GM23338 (cell line): ENCODE results near the gene CES5A. TPM values are rescaled to one million over a fixed set of nuclear protein-coding genes. Genes with fewer than 3 reads are reported as not detected.

Experiments
- ATAC-seq: fragments of 200-7000 bp; cut with Tn5 transposase; 3 replicates; pipeline ENCODE4 v1.9.1; 2020
- DNase-seq: peaks from one replicate; pipeline ENCODE4 v3.0.0-alpha.2; 2015; ENCODE audit warnings: low spot score
- H2AFZ ChIP-seq: fragments of 200-600 bp; sonication (generic); 2 replicates; pipeline ENCODE4 v1.8.0; 2016; ENCODE audit warnings: antibody characterized with exemption, mild to moderate bottlenecking, moderate library complexity
- H3F3A ChIP-seq: fragments of 200-600 bp; sonication (generic); replicated peaks from 2 replicates; pipeline ENCODE4 v1.8.0; 2017; ENCODE audit warnings: antibody characterized with exemption, mixed run types, low read depth
- H3K27ac ChIP-seq: fragments of 200-600 bp; sonication (generic); 2 replicates; pipeline ENCODE4 v1.6.1; 2016; ENCODE audit warnings: low read depth
- H3K27me3 ChIP-seq: fragments of 200-600 bp; sonication (generic); 2 replicates; pipeline ENCODE4 v1.8.0; 2016; ENCODE audit warnings: mild to moderate bottlenecking, mixed run types, moderate library complexity; ENCODE audit not compliant: insufficient read depth
- H3K36me3 ChIP-seq: fragments of 200-600 bp; sonication (generic); 2 replicates; pipeline ENCODE4 v1.8.0; 2016; ENCODE audit warnings: mild to moderate bottlenecking; ENCODE audit not compliant: insufficient read depth
- H3K4me1 ChIP-seq: fragments of 200-600 bp; sonication (generic); 2 replicates; pipeline ENCODE4 v1.8.0; 2016; ENCODE audit warnings: mild to moderate bottlenecking, moderate library complexity; ENCODE audit not compliant: insufficient read depth
- H3K4me2 ChIP-seq: fragments of 200-600 bp; sonication (generic); 2 replicates; pipeline ENCODE4 v1.7.1; 2017; ENCODE audit warnings: mixed run types
- H3K4me3 ChIP-seq: fragments of 200-600 bp; sonication (generic); 2 replicates; pipeline ENCODE4 v1.6.1; 2016; ENCODE audit warnings: mixed run types
- H3K79me2 ChIP-seq: fragments of 200-600 bp; sonication (generic); replicated peaks from 2 replicates; pipeline ENCODE4 v1.8.0; 2017; ENCODE audit warnings: mild to moderate bottlenecking; ENCODE audit not compliant: insufficient read depth
- H3K9me2 ChIP-seq: fragments of 200-600 bp; sonication (generic); 2 replicates; pipeline ENCODE4 v1.8.0; 2017; ENCODE audit not compliant: insufficient read depth
- H4K20me1 ChIP-seq: fragments of 200-600 bp; sonication (generic); replicated peaks from 2 replicates; pipeline ENCODE4 v1.8.0; 2017; ENCODE audit warnings: mild to moderate bottlenecking; ENCODE audit not compliant: insufficient read depth
- H3K27ac Mint-ChIP-seq: 2 replicates; pipeline ENCODE4 v1.8.0; 2020; ENCODE audit warnings: inconsistent platforms, mild to moderate bottlenecking, moderate library complexity, mixed read lengths
- H3K27me3 Mint-ChIP-seq: 3 replicates; pipeline ENCODE4 v1.8.0; 2022; ENCODE audit warnings: low read depth, mild to moderate bottlenecking, moderate library complexity, mixed read lengths, inconsistent platforms; ENCODE audit not compliant: insufficient read depth, poor library complexity
- H3K36me3 Mint-ChIP-seq: 3 replicates; pipeline ENCODE4 v1.8.0; 2021; ENCODE audit warnings: low read depth, mild to moderate bottlenecking, inconsistent platforms, moderate library complexity, mixed read lengths
- H3K4me1 Mint-ChIP-seq: 3 replicates; pipeline ENCODE4 v1.8.0; 2020; ENCODE audit warnings: mild to moderate bottlenecking, inconsistent platforms, mixed read lengths
- H3K4me3 Mint-ChIP-seq: 3 replicates; pipeline ENCODE4 v1.8.0; 2021; ENCODE audit warnings: moderate library complexity, mild to moderate bottlenecking, inconsistent platforms, mixed read lengths
- H3K9me3 Mint-ChIP-seq: 3 replicates; pipeline ENCODE4 v1.8.0; 2020; ENCODE audit warnings: moderate library complexity, mild to moderate bottlenecking, inconsistent platforms, mixed read lengths
- EZH2phosphoT487 ChIP-seq: fragments of 200-600 bp; sonication (generic); IDR thresholded peaks from one replicate; pipeline ENCODE4 v1.8.1; 2018; ENCODE audit warnings: antibody characterized with exemption; ENCODE audit not compliant: unreplicated experiment
- ZNF331 ChIP-seq: fragments of 250-450 bp; sonication (Bioruptor Pico); IDR thresholded peaks from 2 replicates; pipeline ENCODE4 v1.5.0; 2020; ENCODE audit warnings: low read depth, mild to moderate bottlenecking, moderate library complexity
- polyA plus RNA-seq: library from polyadenylated mRNA; unstranded; fragments of >200 nt; fragmentation: Nextera tagmentation; extraction: Ambion mirVana; gene quantifications from 2 replicates; pipeline ENCODE4 v1.2.1, GENCODE V29; 2016
- total RNA-seq: library from RNA; depleted of rRNA; stranded (reverse); fragments of >200 nt; shearing (Covaris generic); gene quantifications from 2 replicates; pipeline ENCODE4 v1.2.3, GENCODE V29; 2014
- TF ChIP-seq, protein P1 (sequence below): fragments of 250-450 bp; sonication (Bioruptor Pico); IDR thresholded peaks from 2 replicates; pipeline ENCODE4 v1.5.0; 2020; ENCODE audit warnings: mild to moderate bottlenecking, moderate library complexity
- TF ChIP-seq, protein P2 (sequence below): IDR thresholded peaks from one replicate; pipeline ENCODE4 v1.6.1; 2018; ENCODE audit warnings: antibody characterized with exemption; ENCODE audit not compliant: unreplicated experiment

Gene CES5A
- total and polyA plus RNA-seq, 2 experiments from 2014 or later, result not detected

DNA sequence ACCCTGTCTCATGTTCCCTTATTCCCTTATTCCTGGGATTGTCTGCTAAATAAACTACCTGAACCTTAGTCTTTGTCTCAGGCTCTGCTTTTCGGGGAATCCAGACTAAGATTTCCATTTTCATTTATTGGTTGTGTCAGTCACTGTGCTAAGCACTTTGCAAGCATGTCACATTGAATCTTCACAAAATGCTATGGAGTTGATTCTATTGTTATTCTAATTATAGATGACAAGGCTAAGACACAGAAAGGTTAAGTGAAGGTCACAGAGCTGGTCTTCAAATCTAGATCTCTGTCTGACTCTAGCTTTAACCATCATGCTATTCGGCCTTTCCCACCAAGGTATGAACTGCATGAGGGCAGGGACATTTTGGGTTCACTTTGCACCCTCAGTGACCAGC, 13.4 kb upstream of the CES5A start (continued):
- TF ChIP-seq, protein P1, sequence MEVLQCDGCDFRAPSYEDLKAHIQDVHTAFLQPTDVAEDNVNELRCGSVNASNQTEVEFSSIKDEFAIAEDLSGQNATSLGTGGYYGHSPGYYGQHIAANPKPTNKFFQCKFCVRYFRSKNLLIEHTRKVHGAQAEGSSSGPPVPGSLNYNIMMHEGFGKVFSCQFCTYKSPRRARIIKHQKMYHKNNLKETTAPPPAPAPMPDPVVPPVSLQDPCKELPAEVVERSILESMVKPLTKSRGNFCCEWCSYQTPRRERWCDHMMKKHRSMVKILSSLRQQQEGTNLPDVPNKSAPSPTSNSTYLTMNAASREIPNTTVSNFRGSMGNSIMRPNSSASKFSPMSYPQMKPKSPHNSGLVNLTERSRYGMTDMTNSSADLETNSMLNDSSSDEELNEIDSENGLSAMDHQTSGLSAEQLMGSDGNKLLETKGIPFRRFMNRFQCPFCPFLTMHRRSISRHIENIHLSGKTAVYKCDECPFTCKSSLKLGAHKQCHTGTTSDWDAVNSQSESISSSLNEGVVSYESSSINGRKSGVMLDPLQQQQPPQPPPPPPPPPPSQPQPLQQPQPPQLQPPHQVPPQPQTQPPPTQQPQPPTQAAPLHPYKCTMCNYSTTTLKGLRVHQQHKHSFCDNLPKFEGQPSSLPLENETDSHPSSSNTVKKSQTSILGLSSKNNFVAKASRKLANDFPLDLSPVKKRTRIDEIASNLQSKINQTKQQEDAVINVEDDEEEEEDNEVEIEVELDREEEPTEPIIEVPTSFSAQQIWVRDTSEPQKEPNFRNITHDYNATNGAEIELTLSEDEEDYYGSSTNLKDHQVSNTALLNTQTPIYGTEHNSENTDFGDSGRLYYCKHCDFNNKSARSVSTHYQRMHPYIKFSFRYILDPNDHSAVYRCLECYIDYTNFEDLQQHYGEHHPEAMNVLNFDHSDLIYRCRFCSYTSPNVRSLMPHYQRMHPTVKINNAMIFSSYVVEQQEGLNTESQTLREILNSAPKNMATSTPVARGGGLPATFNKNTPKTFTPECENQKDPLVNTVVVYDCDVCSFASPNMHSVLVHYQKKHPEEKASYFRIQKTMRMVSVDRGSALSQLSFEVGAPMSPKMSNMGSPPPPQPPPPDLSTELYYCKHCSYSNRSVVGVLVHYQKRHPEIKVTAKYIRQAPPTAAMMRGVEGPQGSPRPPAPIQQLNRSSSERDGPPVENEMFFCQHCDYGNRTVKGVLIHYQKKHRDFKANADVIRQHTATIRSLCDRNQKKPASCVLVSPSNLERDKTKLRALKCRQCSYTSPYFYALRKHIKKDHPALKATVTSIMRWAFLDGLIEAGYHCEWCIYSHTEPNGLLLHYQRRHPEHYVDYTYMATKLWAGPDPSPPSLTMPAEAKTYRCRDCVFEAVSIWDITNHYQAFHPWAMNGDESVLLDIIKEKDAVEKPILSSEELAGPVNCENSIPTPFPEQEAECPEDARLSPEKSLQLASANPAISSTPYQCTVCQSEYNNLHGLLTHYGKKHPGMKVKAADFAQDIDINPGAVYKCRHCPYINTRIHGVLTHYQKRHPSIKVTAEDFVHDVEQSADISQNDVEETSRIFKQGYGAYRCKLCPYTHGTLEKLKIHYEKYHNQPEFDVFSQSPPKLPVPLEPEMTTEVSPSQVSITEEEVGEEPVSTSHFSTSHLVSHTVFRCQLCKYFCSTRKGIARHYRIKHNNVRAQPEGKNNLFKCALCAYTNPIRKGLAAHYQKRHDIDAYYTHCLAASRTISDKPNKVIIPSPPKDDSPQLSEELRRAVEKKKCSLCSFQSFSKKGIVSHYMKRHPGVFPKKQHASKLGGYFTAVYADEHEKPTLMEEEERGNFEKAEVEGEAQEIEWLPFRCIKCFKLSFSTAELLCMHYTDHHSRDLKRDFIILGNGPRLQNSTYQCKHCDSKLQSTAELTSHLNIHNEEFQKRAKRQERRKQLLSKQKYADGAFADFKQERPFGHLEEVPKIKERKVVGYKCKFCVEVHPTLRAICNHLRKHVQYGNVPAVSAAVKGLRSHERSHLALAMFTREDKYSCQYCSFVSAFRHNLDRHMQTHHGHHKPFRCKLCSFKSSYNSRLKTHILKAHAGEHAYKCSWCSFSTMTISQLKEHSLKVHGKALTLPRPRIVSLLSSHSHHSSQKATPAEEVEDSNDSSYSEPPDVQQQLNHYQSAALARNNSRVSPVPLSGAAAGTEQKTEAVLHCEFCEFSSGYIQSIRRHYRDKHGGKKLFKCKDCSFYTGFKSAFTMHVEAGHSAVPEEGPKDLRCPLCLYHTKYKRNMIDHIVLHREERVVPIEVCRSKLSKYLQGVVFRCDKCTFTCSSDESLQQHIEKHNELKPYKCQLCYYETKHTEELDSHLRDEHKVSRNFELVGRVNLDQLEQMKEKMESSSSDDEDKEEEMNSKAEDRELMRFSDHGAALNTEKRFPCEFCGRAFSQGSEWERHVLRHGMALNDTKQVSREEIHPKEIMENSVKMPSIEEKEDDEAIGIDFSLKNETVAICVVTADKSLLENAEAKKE (CRISPR knock-in tag), result no peak
- TF ChIP-seq EZH2phosphoT487, result no peak

DNA sequence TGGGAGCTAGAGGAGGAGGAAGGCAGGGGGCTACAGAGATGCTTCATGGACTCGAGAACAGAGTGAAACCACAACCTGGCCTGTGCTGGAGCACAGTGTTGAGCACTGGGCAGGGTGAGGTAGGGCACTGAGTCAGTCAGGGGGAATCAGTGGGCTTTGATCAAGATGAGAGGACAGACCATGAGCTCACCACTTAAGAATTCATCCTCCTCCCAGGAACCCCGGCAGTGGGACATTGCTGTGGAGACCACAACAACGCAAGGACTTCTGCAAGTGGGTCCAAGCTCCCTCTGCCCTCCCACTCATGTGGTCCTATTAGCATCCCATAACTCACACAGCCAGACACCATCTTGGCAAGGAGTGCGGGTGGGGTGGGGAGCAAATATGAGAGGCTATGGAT, 1.7 kb upstream of the CES5A start:
- Mint-ChIP-seq H3K27me3 (peaks cover 7% of the 10 kb centered on the region), H3K36me3 (peaks cover 3% of the 10 kb centered on the region; the same call in 2 of the 3 replicates), H3K27ac (no peak overlapping the region), H3K9me3 (peaks cover 18% of the 10 kb centered on the region), H3K4me3 (no peak overlapping the region), H3K4me1 (no peaks in the 10 kb centered on the region)
- Histone ChIP-seq H3F3A (no peaks in the 10 kb centered on the region), H3K9me2 (no peaks in the 10 kb centered on the region), H2AFZ (no peak overlapping the region), H3K4me3 (no peak overlapping the region), H3K36me3 (no peaks in the 10 kb centered on the region), H3K4me2 (no peak overlapping the region), H4K20me1 (no peaks in the 10 kb centered on the region), H3K79me2 (no peaks in the 10 kb centered on the region), H3K27ac (no peak overlapping the region), H3K4me1 (no peaks in the 10 kb centered on the region), H3K27me3 (no peaks in the 10 kb centered on the region)
- no peak for DNase-seq
- ATAC-seq, result no peak
- TF ChIP-seq, protein P1 (CRISPR knock-in tag), result no peak
- no peak for TF ChIP-seq ZNF331
- TF ChIP-seq, protein P2, sequence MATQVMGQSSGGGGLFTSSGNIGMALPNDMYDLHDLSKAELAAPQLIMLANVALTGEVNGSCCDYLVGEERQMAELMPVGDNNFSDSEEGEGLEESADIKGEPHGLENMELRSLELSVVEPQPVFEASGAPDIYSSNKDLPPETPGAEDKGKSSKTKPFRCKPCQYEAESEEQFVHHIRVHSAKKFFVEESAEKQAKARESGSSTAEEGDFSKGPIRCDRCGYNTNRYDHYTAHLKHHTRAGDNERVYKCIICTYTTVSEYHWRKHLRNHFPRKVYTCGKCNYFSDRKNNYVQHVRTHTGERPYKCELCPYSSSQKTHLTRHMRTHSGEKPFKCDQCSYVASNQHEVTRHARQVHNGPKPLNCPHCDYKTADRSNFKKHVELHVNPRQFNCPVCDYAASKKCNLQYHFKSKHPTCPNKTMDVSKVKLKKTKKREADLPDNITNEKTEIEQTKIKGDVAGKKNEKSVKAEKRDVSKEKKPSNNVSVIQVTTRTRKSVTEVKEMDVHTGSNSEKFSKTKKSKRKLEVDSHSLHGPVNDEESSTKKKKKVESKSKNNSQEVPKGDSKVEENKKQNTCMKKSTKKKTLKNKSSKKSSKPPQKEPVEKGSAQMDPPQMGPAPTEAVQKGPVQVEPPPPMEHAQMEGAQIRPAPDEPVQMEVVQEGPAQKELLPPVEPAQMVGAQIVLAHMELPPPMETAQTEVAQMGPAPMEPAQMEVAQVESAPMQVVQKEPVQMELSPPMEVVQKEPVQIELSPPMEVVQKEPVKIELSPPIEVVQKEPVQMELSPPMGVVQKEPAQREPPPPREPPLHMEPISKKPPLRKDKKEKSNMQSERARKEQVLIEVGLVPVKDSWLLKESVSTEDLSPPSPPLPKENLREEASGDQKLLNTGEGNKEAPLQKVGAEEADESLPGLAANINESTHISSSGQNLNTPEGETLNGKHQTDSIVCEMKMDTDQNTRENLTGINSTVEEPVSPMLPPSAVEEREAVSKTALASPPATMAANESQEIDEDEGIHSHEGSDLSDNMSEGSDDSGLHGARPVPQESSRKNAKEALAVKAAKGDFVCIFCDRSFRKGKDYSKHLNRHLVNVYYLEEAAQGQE, result no peak
